GM12891 (cell line): ENCODE data around the gene GLRX3.

Experiments
- PAX5 ChIP-seq: IDR thresholded peaks from 2 replicates; pipeline ENCODE4 v1.6.1; 2011; ENCODE audit warnings: low read length, moderate library complexity, mild to moderate bottlenecking; ENCODE audit not compliant: insufficient read depth, severe bottlenecking
- POLR2A ChIP-seq: IDR thresholded peaks from 2 replicates; pipeline ENCODE4 v1.6.1; 2011; ENCODE audit warnings: low read depth, low read length, control low read depth
- SPI1 ChIP-seq: IDR thresholded peaks from 2 replicates; pipeline ENCODE4 v1.6.1; 2011; ENCODE audit warnings: low read depth, low read length, control low read depth
- TAF1 ChIP-seq: IDR thresholded peaks from 2 replicates; pipeline ENCODE4 v1.6.1; 2011; ENCODE audit warnings: low read depth, low read length, control low read depth

DNA sequence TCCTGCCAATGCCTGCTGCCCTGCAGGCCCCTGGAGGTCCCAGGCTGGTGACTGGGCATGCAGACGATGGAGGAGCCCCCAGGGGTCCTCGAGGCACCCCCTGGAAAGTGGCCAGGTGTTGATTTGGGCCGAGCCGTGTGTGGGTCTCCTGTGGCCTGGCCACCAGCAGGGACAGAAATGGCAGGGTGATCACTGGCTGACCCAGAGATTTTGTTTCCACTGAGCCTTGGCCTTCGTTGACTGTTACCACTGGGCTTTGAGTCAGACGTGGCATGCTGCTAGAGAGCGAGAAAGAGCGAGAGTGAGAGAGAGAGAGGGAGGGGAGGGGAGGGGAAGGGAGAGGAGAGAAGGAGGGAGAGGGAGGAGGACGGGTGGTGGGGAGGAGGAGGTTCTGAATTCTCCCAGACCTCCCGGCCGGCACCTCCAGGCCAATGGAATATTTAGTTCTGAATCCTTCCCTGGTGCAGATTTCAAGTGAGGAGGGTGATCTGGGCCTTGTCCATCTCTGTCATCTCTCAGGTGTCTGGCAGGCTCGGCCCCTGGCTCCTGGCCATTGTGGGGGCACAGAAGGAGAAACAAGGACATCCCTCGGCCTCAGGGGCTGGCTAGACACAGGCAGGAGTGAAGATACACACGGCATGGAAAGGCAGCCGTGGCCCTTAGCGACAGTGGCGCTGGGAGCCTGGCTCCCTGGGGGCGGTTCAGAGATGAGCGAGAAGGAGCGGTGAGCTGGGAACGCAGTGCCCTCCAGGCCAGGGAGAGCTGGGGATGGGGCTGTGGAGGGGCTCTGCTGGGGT, 58.2 kb downstream of the GLRX3 start:
- no peak for TF ChIP-seq TAF1
- no peak for TF ChIP-seq POLR2A
- no peak for TF ChIP-seq SPI1
- TF ChIP-seq PAX5 = no peak
